HEK293T (cell line): Measurements from ENCODE around the gene CEBPG.

ENCODE experiments used
- CTCF ChIA-PET: fragments of 350-600 bp; formaldehyde crosslinking; extraction: SDS; loops from one replicate; lab custom pipeline; 2021; ENCODE audit warnings: antibody characterized with exemption, inconsistent platforms; lab: Yijun Ruan, JAX
- POLR2A ChIA-PET: fragments of 350-600 bp; formaldehyde crosslinking; extraction: SDS; loops from one replicate; lab custom pipeline; 2020; ENCODE audit warnings: antibody characterized with exemption, inconsistent platforms; lab: Yijun Ruan, JAX
- DNase-seq: peaks from one replicate; pipeline ENCODE4 v3.0.0; 2012; ENCODE audit warnings: mixed read lengths; ENCODE audit errors: extremely low spot score
- ARNT ChIP-seq: fragments of 450-650 bp; IDR thresholded peaks from 2 replicates; pipeline ENCODE4 v1.6.1; 2017; ENCODE audit warnings: mild to moderate bottlenecking
- BHLHE40 ChIP-seq: fragments of 450-650 bp; IDR thresholded peaks from 2 replicates; pipeline ENCODE4 v1.6.1; 2016; ENCODE audit warnings: mild to moderate bottlenecking, moderate library complexity, borderline replicate concordance
- CTBP1 ChIP-seq: fragments of 450-650 bp; IDR thresholded peaks from 2 replicates; pipeline ENCODE4 v1.6.1; 2016; ENCODE audit warnings: borderline replicate concordance
- ELF4 ChIP-seq: fragments of 450-650 bp; IDR thresholded peaks from 2 replicates; pipeline ENCODE4 v1.6.1; 2017; ENCODE audit warnings: antibody characterized with exemption
- FOXA1 ChIP-seq: fragments of 450-650 bp; IDR thresholded peaks from 2 replicates; pipeline ENCODE4 v1.6.1; 2016; ENCODE audit warnings: mild to moderate bottlenecking
- FOXK2 ChIP-seq: fragments of 450-650 bp; IDR thresholded peaks from 2 replicates; pipeline ENCODE4 v1.6.1; 2016; ENCODE audit warnings: mild to moderate bottlenecking
- FOXM1 ChIP-seq: fragments of 450-650 bp; IDR thresholded peaks from 2 replicates; pipeline ENCODE4 v1.6.1; 2017; ENCODE audit warnings: mild to moderate bottlenecking, borderline replicate concordance
- HDGF ChIP-seq: fragments of 450-650 bp; IDR thresholded peaks from 2 replicates; pipeline ENCODE4 v1.6.1; 2017; ENCODE audit warnings: antibody characterized with exemption, borderline replicate concordance
- L3MBTL2 ChIP-seq: fragments of 450-650 bp; conservative IDR thresholded peaks from 2 replicates; pipeline ENCODE4 v1.6.1; 2016; ENCODE audit warnings: mild to moderate bottlenecking
- LEF1 ChIP-seq: fragments of 450-650 bp; IDR thresholded peaks from 2 replicates; pipeline ENCODE4 v1.6.1; 2017; ENCODE audit warnings: mild to moderate bottlenecking, borderline replicate concordance
- NFRKB ChIP-seq: fragments of 450-650 bp; IDR thresholded peaks from 2 replicates; pipeline ENCODE4 v1.6.1; 2016; ENCODE audit warnings: mild to moderate bottlenecking, moderate library complexity
- PKNOX1 ChIP-seq: fragments of 450-650 bp; IDR thresholded peaks from 2 replicates; pipeline ENCODE4 v1.6.1; 2016
- SP1 ChIP-seq: fragments of 450-650 bp; IDR thresholded peaks from 2 replicates; pipeline ENCODE4 v1.6.1; 2017
- SUZ12 ChIP-seq: fragments of 450-650 bp; IDR thresholded peaks from 2 replicates; pipeline ENCODE4 v1.6.1; 2016; ENCODE audit warnings: mild to moderate bottlenecking
- TARDBP ChIP-seq: fragments of 450-650 bp; IDR thresholded peaks from 2 replicates; pipeline ENCODE4 v1.6.1; 2016
- ZNF384 ChIP-seq: fragments of 450-650 bp; IDR thresholded peaks from 2 replicates; pipeline ENCODE4 v1.6.1; 2016

Gene CEBPG

DNA sequence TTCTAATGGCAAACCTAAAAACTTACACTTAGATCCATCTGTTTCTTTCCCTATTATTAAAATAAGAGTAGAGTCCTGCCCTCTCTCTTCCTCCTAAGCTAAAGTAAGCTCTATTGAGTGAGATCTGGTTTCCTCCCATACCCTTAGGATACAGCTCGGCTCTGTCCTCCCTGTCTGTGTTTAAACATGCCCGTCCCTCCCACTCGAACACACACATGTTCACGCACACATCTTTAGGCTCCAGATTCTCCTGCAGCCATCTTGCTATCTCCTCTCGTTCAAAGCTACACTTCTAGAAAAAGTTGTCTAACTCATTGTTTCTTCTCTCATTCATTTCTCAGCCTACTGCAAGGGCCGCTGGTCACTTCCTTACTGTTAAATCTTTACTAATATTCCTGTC, 15.1 kb upstream of the CEBPG start:
- CTCF ChIA-PET, result no interaction called here
- TF ChIP-seq FOXA1 (no peak), BHLHE40 (no peak)
- POLR2A ChIA-PET, result interaction anchor here (1.0 kb wide), 1 partner anchor 15 kb away, joined by 3 read pairs; the partner anchor contains the start of gene CEBPG
- no peak for DNase-seq

DNA sequence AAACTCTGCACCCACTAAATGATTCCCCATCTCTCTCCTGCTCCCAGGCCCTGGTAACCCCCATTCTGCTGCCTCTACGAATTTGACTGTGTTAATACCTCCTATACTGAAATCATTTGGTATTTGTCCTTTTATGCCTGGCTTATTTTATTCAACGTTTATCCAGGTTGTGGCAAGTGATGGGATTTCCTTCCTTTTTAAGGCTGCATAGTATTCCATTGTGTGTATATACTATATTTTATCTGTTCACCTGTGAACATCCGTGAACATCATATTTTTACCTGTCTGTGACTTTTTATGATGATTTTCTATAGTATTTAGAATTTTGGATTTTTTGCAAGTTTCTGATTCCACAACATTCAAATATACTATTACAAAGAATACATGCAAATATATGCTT, 13.9 kb upstream of the CEBPG start:
- TF ChIP-seq SP1 (no peak), FOXM1 (no peak), PKNOX1 (no peak), CTBP1 (no peak), FOXK2 (no peak), ARNT (no peak), BHLHE40 (no peak), L3MBTL2 (no peak), HDGF (no peak)
- ChIA-PET CTCF (no interaction called here), POLR2A (interaction anchor here (0.6 kb wide), 1 partner anchor 14 kb away, joined by 4 read pairs; the partner anchor contains the start of gene CEBPG)
- no peak for DNase-seq

GRCh38 chr19:33362508-33363228, 10.8 kb upstream of the CEBPG start:
- DNase-seq, result no peak
- TF ChIP-seq NFRKB (no peak), LEF1 (no peak), L3MBTL2 (no peak), FOXM1 (no peak), SUZ12 (no peak), FOXK2 (no peak)
- ChIA-PET CTCF (interaction anchor here (0.6 kb wide), 1 partner anchor 51 kb away, joined by 3 read pairs; no protein-coding TSS in a partner anchor), POLR2A (interaction anchor here (3.4 kb wide), 1 partner anchor 11 kb away, joined by 14 read pairs; the partner anchor contains the start of gene CEBPG)

DNA sequence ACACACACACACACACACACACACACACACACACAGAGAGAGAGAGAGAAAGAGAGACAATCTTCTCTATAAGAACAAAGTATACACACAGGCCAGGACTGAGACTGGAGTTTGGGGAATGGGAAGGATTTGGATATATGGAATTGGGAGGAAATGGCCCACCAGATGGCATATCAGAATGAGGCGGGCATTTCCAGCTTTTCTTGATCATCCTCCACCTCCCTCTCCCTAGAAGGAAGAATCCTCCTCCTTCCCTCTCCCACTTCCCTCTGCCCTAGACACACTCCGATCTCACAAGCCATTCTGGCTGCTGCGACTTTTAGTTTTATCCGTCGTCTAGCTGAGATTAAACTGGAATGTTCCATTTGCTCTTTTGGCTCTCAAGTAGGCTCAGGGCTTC, 10.0 kb upstream of the CEBPG start:
- no peak for TF ChIP-seq NFRKB
- TF ChIP-seq FOXK2, result no peak
- TF ChIP-seq SUZ12, result no peak
- no peak for TF ChIP-seq ARNT
- TF ChIP-seq TARDBP, result no peak
- no peak for TF ChIP-seq CTBP1
- TF ChIP-seq ZNF384, result no peak
- no peak for TF ChIP-seq FOXA1
- no peak for TF ChIP-seq BHLHE40
- CTCF ChIA-PET, result no interaction called here
- POLR2A ChIA-PET, result interaction anchor here (3.4 kb wide), 1 partner anchor 10 kb away, joined by 14 read pairs; the partner anchor contains the start of gene CEBPG
- DNase-seq, result no peak

- CTCF ChIA-PET, result no interaction called here
- TF ChIP-seq L3MBTL2 (no peak), FOXK2 (no peak), ARNT (no peak), SUZ12 (no peak), SP1 (no peak), FOXA1 (no peak), ELF4 (no peak), LEF1 (no peak), TARDBP (no peak), PKNOX1 (no peak), CTBP1 (no peak), HDGF (no peak)
- POLR2A ChIA-PET, result interaction anchor here (3.4 kb wide), 1 partner anchor 8 kb away, joined by 14 read pairs; the partner anchor contains the start of gene CEBPG
- no peak for DNase-seq
Observed at GRCh38 chr19:33365691-33366090, 7.8 kb upstream of the CEBPG start.

GRCh38 chr19:33366127-33366526, 7.4 kb upstream of the CEBPG start:
- no peak for TF ChIP-seq LEF1
- TF ChIP-seq L3MBTL2, result no peak
- TF ChIP-seq HDGF, result no peak
- no peak for TF ChIP-seq ZNF384
- no peak for TF ChIP-seq FOXK2
- TF ChIP-seq PKNOX1, result no peak
- no peak for TF ChIP-seq BHLHE40
- TF ChIP-seq FOXM1, result no peak
- no peak for TF ChIP-seq TARDBP
- TF ChIP-seq CTBP1, result no peak
- TF ChIP-seq ELF4, result no peak
- TF ChIP-seq SP1, result no peak
- no peak for TF ChIP-seq SUZ12
- no peak for TF ChIP-seq FOXA1
- TF ChIP-seq ARNT, result no peak
- TF ChIP-seq NFRKB, result no peak
- no peak for DNase-seq
- ChIA-PET CTCF (no interaction called here), POLR2A (no interaction called here)
